Right lobe of liver (tissue), 4 donors: ENCODE measurements around the gene SYNGR4.

Experiments used
- POLR2A ChIP-seq: fragments of 450-650 bp; IDR thresholded peaks from one replicate; pipeline ENCODE4 v1.6.1; 2017; ENCODE audit warnings: antibody characterized with exemption, mild to moderate bottlenecking
- TF ChIP-seq, protein P1 (sequence below), 4 donors: fragments of 200-600 bp in 3 of 4; fragments of 450-650 bp in 1 of 4; IDR thresholded peaks; one replicate each; pipeline versions ENCODE4 v1.5.1 to v1.8.0; 2016 to 2022; ENCODE audit warnings: antibody characterized with exemption in 4 of 4, mild to moderate bottlenecking in 2 of 4
- donor health status: DM: no; HTN: no; CAD: no.
- donor health status: DM: no; HTN: no; CAD: no.
- donor health status: DM: no; HTN: yes; CAD: no.

DNA sequence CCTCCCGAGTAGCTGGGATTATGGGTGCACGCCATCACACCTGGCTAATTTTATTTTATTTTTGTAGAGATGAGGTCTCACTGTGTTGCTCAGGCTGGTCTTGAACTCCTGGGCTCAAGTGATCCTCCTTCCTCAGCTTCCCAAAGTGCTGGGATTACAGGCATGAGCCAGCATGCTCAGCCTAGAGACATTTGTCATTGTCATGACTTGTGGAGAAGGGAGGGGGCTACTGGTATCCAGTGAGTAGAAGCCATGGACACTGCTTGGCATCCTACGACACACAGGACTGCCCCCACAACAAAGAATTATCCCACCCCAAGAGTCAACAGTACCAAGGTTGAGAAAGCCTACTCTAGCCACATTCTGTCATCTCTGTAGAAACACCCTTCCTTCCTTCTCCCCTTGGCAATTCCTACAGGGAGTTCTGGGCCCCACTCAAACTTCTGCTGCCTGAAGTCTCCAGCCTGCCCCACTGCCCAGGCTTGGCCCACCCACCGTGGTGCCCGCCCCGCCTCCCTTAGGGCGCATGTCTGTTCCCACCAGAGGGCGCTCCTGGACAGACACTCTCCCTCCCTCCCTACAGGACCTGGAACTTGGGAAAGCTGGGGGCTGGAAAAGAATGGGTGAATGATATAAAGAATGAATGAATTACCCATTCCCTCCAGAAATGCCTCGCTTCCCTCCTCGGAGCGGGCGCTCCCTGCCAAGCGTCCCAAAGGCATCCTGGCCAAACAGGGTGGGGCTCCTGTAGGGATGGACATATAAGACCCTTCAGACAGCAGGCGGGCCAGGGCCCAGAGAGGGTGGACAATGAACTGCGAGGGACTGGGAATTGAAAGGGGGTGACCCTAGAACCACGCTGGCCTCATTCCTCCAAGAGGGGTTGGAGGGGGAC lies 44.3 kb upstream of the SYNGR4 start:
- TF ChIP-seq POLR2A: no peak
- TF ChIP-seq, protein P1, sequence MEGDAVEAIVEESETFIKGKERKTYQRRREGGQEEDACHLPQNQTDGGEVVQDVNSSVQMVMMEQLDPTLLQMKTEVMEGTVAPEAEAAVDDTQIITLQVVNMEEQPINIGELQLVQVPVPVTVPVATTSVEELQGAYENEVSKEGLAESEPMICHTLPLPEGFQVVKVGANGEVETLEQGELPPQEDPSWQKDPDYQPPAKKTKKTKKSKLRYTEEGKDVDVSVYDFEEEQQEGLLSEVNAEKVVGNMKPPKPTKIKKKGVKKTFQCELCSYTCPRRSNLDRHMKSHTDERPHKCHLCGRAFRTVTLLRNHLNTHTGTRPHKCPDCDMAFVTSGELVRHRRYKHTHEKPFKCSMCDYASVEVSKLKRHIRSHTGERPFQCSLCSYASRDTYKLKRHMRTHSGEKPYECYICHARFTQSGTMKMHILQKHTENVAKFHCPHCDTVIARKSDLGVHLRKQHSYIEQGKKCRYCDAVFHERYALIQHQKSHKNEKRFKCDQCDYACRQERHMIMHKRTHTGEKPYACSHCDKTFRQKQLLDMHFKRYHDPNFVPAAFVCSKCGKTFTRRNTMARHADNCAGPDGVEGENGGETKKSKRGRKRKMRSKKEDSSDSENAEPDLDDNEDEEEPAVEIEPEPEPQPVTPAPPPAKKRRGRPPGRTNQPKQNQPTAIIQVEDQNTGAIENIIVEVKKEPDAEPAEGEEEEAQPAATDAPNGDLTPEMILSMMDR (IDR thresholded peaks at IDR 0.05): peak; percentile 75 to 91 (median 84)
